ENCODE data around the gene PAXIP1.

DNA sequence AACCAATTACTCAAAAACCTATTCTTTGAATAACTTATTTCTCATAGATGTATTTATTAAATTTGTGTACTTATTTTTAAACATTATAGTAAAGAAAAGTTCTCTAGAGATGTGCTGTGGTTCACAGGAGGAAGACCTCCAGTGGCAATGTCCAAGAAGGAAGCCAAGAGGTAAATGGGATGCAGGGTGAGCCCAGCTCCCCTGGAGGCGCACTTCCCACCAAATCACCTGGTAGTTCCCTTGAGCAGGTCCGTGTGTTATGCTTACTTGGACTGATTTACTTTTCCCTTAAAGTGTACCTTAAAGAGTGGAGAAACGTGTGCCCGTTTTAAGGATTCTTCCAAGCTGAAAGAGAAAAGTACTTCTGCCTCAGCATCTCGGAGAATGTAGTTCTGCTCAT, 55.3 kb downstream of the PAXIP1 start:
- TF ChIP-seq, protein P1, sequence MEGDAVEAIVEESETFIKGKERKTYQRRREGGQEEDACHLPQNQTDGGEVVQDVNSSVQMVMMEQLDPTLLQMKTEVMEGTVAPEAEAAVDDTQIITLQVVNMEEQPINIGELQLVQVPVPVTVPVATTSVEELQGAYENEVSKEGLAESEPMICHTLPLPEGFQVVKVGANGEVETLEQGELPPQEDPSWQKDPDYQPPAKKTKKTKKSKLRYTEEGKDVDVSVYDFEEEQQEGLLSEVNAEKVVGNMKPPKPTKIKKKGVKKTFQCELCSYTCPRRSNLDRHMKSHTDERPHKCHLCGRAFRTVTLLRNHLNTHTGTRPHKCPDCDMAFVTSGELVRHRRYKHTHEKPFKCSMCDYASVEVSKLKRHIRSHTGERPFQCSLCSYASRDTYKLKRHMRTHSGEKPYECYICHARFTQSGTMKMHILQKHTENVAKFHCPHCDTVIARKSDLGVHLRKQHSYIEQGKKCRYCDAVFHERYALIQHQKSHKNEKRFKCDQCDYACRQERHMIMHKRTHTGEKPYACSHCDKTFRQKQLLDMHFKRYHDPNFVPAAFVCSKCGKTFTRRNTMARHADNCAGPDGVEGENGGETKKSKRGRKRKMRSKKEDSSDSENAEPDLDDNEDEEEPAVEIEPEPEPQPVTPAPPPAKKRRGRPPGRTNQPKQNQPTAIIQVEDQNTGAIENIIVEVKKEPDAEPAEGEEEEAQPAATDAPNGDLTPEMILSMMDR (IDR thresholded peaks at IDR 0.05; ENCODE audit: low read length) = no peak
- no peak for TF ChIP-seq EZH2 (optimal IDR thresholded peaks at IDR 0.05; ENCODE audit: low read depth, low read length)
- TF ChIP-seq EZH2phosphoT487 (IDR thresholded peaks at IDR 0.05; ENCODE audit: low read length) = no peak

Data from MM.1S (cell line).